ENCODE data around the gene RPP30. TPM values are rescaled to one million over a fixed set of nuclear protein-coding genes. Genes with fewer than 3 reads are reported as not detected.

Gene RPP30
- total RNA-seq, 2 donors from 2014 or later, result 19.8 to 28.2 TPM

GRCh38 chr10:90915766-90916075 lies 43.9 kb downstream of the RPP30 start:
- ATAC-seq (no peak), DNase-seq (no peak)
- Mint-ChIP-seq H3K4me1 (peaks cover 4% of the 10 kb centered on the region), H3K4me3 (no peak overlapping the region), H3K36me3 (ENCODE audit: low read depth) (no peaks in the 10 kb centered on the region), H3K27ac (no peak overlapping the region), H3K27me3 (peaks cover 30% of the 10 kb centered on the region)
- no peaks in the 10 kb centered on the region for H3K9me3 ChIP-seq (ENCODE audit: control insufficient read depth, low read length, poor library complexity, severe bottlenecking)

GRCh38 chr10:90916392-90917237 lies 44.8 kb downstream of the RPP30 start:
- DNase-seq (no peak), ATAC-seq (no peak)
- Mint-ChIP-seq H3K36me3 (ENCODE audit: low read depth) (no peaks in the 10 kb centered on the region), H3K27me3 (peaks cover 34% of the 10 kb centered on the region), H3K4me3 (no peak overlapping the region), H3K4me1 (peaks cover 2% of the 10 kb centered on the region), H3K27ac (no peak overlapping the region)
- no peaks in the 10 kb centered on the region for H3K9me3 ChIP-seq (ENCODE audit: control insufficient read depth, low read length, poor library complexity, severe bottlenecking)

GRCh38 chr10:90917238-90917967 lies 45.6 kb downstream of the RPP30 start:
- Mint-ChIP-seq H3K4me3 (no peak overlapping the region), H3K36me3 (ENCODE audit: low read depth) (no peaks in the 10 kb centered on the region), H3K27me3 (peaks cover 40% of the 10 kb centered on the region), H3K4me1 (no peaks in the 10 kb centered on the region), H3K27ac (no peak overlapping the region)
- no peak for ATAC-seq
- H3K9me3 ChIP-seq (ENCODE audit: control insufficient read depth, low read length, poor library complexity, severe bottlenecking), result no peaks in the 10 kb centered on the region
- no peak for DNase-seq

- H3K4me1 Mint-ChIP-seq, result no peaks in the 10 kb centered on the region
- H3K27me3 Mint-ChIP-seq, result peaks cover 44% of the 10 kb centered on the region
- no peaks in the 10 kb centered on the region for H3K9me3 ChIP-seq (ENCODE audit: control insufficient read depth, low read length, poor library complexity, severe bottlenecking)
- no peak for ATAC-seq
- H3K36me3 Mint-ChIP-seq (ENCODE audit: low read depth), result no peaks in the 10 kb centered on the region
- no peak overlapping the region for H3K4me3 Mint-ChIP-seq
- DNase-seq, result no peak
- H3K27ac Mint-ChIP-seq, result no peak overlapping the region
These were observed 46.2 kb downstream of the RPP30 start for GRCh38 chr10:90917968-90918318.

GRCh38 chr10:90919683-90920574 lies 48.2 kb downstream of the RPP30 start:
- no peak overlapping the region for H3K4me3 Mint-ChIP-seq
- no peaks in the 10 kb centered on the region for H3K36me3 Mint-ChIP-seq (ENCODE audit: low read depth)
- H3K9me3 ChIP-seq (ENCODE audit: control insufficient read depth, low read length, poor library complexity, severe bottlenecking), result no peaks in the 10 kb centered on the region
- ATAC-seq (no peak), DNase-seq (no peak)
- H3K4me1 Mint-ChIP-seq, result no peaks in the 10 kb centered on the region
- H3K27ac Mint-ChIP-seq, result no peak overlapping the region
- peaks cover 57% of the 10 kb centered on the region for H3K27me3 Mint-ChIP-seq

GRCh38 chr10:90920986-90921666 lies 49.4 kb downstream of the RPP30 start, which contains the start of gene ANKRD1:
TSS of gene ANKRD1 (minus strand) at chr10:90921087. CDS start at chr10:90921027, 60 bp downstream.
- Mint-ChIP-seq H3K27me3 (peaks cover 51% of the 10 kb centered on the region), H3K36me3 (ENCODE audit: low read depth) (no peaks in the 10 kb centered on the region), H3K4me3 (no peak within 1 kb of the TSS)

GRCh38 chr10:90921906-90922305 lies 50.1 kb downstream of the RPP30 start:
- H3K9me3 ChIP-seq (ENCODE audit: control insufficient read depth, low read length, poor library complexity, severe bottlenecking), result no peaks in the 10 kb centered on the region
- no peak for DNase-seq
- no peak overlapping the region for H3K4me3 Mint-ChIP-seq
- H3K27ac Mint-ChIP-seq, result no peak overlapping the region
- ATAC-seq, result no peak
- no peaks in the 10 kb centered on the region for H3K36me3 Mint-ChIP-seq (ENCODE audit: low read depth)
- H3K27me3 Mint-ChIP-seq, result peaks cover 53% of the 10 kb centered on the region
- H3K4me1 Mint-ChIP-seq, result no peaks in the 10 kb centered on the region

More at GRCh38 chr10:90920986-90921666, 49.4 kb downstream of the RPP30 start, which contains the start of gene ANKRD1:
- no peak for ATAC-seq
- H3K27ac Mint-ChIP-seq, result no peak within 1 kb of the TSS
- no peaks in the 10 kb centered on the region for H3K4me1 Mint-ChIP-seq
- no peaks in the 10 kb centered on the region for H3K9me3 ChIP-seq (ENCODE audit: control insufficient read depth, low read length, poor library complexity, severe bottlenecking)
- no peak for DNase-seq

GRCh38 chr10:90923111-90923731 lies 51.4 kb downstream of the RPP30 start:
- H3K9me3 ChIP-seq (ENCODE audit: control insufficient read depth, low read length, poor library complexity, severe bottlenecking), result no peaks in the 10 kb centered on the region
- no peaks in the 10 kb centered on the region for H3K36me3 Mint-ChIP-seq (ENCODE audit: low read depth)
- H3K27ac Mint-ChIP-seq, result no peak overlapping the region
- peaks cover 51% of the 10 kb centered on the region for H3K27me3 Mint-ChIP-seq
- no peaks in the 10 kb centered on the region for H3K4me1 Mint-ChIP-seq
- ATAC-seq, result no peak
- H3K4me3 Mint-ChIP-seq, result no peak overlapping the region
- DNase-seq, result no peak

- Mint-ChIP-seq H3K36me3 (ENCODE audit: low read depth) (no peaks in the 10 kb centered on the region), H3K4me3 (no peak overlapping the region), H3K27me3 (peaks cover 64% of the 10 kb centered on the region), H3K27ac (no peak overlapping the region), H3K4me1 (no peaks in the 10 kb centered on the region)
- no peak for ATAC-seq
- DNase-seq, result no peak
- H3K9me3 ChIP-seq (ENCODE audit: control insufficient read depth, low read length, poor library complexity, severe bottlenecking), result no peaks in the 10 kb centered on the region
These were observed 52.8 kb downstream of the RPP30 start for GRCh38 chr10:90924552-90924951.

- H3K27ac Mint-ChIP-seq, result no peak overlapping the region
- H3K4me1 Mint-ChIP-seq, result peaks cover 2% of the 10 kb centered on the region
- H3K27me3 Mint-ChIP-seq, result peaks cover 67% of the 10 kb centered on the region
- ATAC-seq (no peak), DNase-seq (no peak)
- no peaks in the 10 kb centered on the region for H3K9me3 ChIP-seq (ENCODE audit: control insufficient read depth, low read length, poor library complexity, severe bottlenecking)
- H3K4me3 Mint-ChIP-seq, result no peak overlapping the region
- H3K36me3 Mint-ChIP-seq (ENCODE audit: low read depth), result no peaks in the 10 kb centered on the region
These were observed 53.6 kb downstream of the RPP30 start for GRCh38 chr10:90925079-90926029.

GRCh38 chr10:90927293-90927692 lies 55.5 kb downstream of the RPP30 start:
- Mint-ChIP-seq H3K4me1 (peaks cover 2% of the 10 kb centered on the region), H3K36me3 (ENCODE audit: low read depth) (no peaks in the 10 kb centered on the region), H3K27me3 (peaks cover 74% of the 10 kb centered on the region), H3K27ac (no peak overlapping the region), H3K4me3 (no peak overlapping the region)
- ATAC-seq (no peak), DNase-seq (no peak)
- H3K9me3 ChIP-seq (ENCODE audit: control insufficient read depth, low read length, poor library complexity, severe bottlenecking), result no peaks in the 10 kb centered on the region

Measured in T-helper 17 cell (primary cell).